HG03095 (cell line): ENCODE data around the gene SPG7.

Experiments used
- ATAC-seq: cut with Tn5 transposase; IDR thresholded peaks from one replicate; pipeline ENCODE4 v1.9.1; 2021; ENCODE audit warnings: moderate library complexity; ENCODE audit not compliant: unreplicated experiment

The SPG7 gene

DNA sequence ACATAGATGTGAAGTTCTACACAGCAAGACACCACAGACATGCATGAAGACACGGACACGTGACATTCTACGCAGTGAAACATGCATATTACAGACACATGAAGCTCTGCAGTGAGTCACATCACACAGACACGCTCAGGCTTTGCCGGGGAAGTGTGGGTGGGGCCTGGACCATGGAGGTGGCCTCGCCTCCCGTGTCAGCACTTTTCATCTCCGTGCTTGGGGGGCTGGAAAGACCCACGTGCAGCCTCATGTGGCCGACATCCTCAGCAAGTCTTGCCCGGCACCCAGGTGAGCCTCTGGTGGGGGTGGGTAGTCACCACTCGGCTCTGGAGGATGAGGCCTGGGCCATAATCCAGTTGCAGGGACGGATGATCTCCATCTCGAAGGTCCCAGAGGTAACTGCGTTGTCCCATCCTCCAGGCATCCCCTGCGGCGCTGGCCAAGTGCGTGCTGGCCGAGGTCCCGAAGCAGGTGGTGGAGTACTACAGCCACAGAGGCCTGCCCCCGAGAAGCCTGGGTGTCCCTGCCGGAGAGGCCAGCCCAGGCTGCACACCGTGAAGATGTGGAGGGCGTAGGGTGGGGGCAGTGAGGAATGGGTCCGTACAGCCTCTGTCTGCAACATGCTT, 88.0 kb downstream of the SPG7 start:
- ATAC-seq, result no peak

DNA sequence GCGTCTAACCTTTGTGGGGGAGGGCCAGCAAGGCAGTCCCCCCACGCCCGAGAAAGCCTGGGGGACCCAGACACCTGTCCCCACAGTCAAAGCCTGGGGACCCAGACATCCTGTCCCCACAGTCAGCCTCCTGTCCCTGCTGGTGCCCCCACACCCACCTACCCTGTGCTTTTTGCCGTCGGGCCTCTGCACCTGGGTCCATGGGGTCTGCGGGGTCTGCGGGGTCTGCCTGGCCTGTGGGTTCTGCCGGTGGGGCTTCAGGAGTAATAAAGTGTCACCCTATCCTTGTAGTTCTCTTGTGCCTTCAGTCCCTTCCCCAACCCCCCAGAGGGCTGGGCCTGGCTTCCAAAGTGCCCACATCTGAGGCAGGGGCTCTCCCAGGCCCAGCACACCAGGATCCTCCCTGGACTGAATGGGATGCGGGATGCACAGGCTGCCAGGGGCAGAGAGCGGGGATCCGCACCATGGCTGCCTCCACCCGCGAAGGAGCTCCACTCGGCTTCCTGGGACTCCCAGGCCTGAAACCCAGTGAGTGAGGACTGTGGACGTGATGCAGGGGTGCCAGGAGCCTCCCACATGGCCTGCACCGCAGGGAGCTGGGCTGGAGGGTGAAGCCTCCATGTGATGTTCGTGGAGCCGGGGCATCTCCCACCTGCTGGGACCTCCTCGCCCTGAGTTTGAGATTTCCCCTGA, 88.9 kb downstream of the SPG7 start:
- no peak for ATAC-seq

DNA sequence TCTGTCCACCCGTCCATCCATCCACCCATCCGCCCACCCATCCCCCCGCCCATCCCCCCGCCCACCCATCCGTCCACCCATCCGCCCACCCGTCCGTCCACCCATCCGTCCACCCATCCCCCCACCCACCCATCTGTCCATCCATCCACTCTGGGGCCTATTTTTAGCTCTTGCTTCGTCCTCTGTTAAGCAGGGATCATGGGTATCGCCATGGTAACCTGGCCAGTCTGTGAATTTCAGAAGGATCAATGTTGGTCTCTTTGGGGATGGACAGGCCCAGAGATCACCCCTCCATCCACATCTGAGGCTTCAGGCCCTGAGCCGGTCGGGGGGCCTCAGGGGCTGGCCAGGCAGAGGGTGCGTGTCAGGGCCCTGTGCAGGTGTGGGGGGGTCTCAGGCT, 90.0 kb downstream of the SPG7 start:
- no peak for ATAC-seq

DNA sequence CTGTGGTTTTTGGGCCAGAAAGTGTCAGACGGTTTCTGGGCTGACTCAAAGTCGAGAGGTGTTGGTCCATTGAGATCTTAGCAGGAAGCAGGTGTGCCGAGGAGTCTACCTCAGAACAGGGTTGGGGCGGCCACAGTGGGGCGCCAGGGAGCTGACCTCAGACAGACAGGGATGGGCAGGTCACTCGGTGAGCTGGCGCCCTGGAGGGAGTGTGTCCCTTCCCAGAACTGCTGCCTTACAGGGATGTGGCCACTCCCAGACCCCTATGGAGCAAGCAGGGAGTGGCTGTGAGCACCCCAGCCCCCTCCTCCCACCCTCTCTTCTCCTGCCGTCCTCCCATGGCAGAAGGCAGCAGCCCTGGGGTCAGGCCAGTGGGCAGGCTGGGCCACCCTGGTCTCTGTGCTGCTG, 91.3 kb downstream of the SPG7 start:
- ATAC-seq, result no peak

DNA sequence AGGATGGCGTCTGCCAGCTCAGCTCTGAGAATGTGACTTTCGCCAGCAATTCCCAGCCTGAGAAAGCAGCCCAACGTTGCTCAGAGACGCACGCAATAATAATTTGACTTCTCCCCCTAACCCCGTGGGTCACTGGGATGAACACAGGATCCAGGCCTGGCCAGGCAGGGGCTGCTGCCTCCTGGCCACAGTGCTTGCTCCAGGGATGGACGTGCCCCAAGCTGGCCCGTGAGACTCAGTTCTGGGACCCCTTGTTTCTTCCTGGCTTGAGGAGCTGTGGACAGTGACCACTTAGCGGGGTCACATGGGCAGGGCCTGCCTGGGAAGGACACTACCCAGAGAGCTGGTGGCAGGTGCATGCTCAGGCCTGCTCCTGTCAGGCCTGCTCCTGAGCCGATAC, 91.7 kb downstream of the SPG7 start:
- no peak for ATAC-seq

DNA sequence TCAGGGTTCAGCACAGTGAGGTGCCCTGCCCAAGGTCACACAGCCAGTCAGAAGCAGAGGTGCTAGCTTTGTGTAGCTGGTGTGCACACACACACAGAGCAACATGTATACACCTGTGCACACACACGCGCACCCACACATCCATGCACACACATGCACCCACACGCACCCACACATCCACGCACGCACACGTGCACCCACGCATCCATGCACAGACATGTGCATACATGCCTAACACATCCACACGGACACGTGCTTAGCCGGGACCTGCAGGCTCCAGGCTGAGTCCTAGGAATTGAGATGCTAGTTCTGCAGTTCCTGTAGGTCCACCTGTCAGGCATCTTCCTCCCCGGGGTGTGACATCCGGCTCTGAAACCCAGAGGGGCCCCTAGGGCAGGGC, 92.2 kb downstream of the SPG7 start:
- no peak for ATAC-seq

DNA sequence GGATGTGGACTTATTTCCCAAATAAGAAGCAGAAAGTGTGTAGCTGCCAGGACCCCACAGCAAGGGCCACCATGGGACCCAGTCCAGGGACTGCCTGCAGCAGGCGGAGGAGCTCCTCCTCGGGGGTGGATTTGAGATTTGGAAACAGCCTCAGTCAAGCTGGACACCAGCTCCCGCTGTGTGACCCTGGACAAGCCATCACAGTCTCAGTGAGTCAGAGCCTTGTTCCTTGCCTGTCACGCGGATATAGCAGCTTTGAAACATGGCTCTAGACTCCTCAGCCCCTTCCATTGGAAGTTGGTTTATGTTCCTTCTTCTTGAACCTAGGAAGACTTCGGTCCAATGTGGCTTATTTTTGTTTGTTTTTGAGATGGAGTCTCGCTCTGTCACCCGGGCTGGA, 92.8 kb downstream of the SPG7 start:
- ATAC-seq, result no peak

DNA sequence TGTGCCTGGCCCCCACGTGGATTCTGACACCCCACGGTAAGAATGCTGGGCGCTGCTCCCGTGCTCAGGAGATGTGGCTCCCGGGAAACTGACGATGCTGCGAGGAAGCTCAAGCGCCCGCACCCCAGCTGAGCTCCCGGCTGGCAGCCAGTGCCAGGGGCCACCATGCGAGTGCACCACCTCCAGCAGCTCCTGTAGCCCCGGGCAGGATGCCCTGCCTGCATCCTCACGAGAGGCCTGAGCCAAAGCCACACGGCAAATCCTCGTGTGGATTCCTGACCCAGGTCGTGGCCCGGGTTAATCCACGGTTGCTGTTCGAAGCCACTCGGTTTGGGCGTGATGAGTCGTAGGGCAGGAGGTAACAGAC, 93.7 kb downstream of the SPG7 start:
- no peak for ATAC-seq

DNA sequence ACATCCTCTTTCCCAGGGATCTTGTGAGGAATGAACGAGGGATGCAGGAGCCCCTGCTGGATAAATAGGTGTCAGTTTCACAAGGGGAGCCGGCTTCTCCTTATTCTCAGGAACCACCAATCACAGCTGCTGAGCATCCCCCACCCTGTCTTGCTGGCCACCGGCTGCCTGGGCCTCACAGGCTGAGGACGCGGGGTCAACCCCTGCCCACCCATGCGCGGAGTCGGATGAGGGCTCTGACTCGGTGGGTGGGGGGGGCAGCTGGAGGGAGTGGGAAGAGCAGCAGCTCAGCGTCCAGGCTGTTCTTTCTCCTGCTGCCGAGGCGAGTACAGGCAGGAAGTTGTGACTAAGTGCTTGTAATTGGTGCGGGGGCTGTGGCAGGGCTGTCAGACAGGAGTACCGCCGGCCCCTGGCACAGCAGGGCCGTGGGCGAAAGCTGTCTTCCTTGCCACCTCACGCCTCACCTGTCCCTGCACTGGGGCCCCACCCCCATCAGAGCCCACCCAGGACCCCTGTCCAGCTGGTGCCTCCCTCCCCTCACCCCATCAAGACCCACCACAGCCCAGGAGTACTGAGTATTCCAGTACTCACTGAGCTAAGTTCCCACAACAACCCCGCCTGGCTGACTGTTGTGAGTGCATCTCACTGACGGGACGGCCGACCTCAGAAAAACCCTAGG, 94.2 kb downstream of the SPG7 start:
- ATAC-seq, result no peak

DNA sequence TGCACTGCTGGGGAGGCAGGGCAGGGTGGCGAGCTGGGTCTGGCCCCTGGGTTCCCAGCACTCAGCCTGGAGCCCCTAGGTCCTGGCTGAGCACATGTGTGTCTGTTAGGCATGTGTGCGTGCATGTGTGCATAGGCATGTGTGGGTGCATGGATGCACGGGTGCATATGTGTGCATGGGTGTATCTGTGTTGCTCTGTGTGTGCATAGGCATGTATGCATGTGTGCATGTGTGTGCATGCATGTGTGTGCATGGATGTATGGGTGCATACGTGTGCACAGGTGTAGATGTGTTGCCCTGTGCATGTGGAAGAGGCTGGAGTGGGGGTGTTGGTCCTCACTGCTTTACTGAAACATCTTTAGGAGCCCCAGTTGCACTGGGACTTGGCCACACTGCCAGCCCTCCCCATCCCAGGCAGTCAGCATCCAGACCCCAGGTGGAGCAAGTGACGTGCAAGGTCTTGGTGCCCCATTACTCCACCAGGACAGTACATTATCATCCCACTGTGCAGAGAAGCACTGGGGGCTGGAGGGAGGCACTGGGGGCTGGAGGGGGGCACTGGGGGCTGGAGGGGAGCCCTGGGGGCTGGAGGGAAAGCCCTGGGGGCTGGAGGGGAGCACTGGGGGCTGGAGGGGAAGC, 94.9 kb downstream of the SPG7 start:
- no peak for ATAC-seq

DNA sequence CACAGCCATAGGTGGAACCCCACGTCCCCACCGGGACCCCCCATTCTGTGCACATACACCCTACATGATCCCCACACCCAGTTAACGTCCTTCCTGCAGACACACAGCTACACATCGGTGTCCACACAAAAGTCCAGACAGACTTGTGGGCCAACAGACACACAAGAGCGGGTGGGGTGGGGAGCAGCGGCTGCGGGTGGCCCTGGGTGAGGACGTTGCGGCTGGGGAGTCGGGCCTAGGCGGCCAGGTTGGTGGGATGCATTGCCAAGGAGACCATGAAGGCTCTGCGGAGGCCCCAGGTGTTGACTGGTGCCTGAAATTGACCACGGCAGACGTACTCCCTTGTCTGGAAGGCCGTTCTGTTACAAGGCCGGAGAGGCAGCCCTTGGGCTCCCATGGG, 96.6 kb downstream of the SPG7 start:
- no peak for ATAC-seq

DNA sequence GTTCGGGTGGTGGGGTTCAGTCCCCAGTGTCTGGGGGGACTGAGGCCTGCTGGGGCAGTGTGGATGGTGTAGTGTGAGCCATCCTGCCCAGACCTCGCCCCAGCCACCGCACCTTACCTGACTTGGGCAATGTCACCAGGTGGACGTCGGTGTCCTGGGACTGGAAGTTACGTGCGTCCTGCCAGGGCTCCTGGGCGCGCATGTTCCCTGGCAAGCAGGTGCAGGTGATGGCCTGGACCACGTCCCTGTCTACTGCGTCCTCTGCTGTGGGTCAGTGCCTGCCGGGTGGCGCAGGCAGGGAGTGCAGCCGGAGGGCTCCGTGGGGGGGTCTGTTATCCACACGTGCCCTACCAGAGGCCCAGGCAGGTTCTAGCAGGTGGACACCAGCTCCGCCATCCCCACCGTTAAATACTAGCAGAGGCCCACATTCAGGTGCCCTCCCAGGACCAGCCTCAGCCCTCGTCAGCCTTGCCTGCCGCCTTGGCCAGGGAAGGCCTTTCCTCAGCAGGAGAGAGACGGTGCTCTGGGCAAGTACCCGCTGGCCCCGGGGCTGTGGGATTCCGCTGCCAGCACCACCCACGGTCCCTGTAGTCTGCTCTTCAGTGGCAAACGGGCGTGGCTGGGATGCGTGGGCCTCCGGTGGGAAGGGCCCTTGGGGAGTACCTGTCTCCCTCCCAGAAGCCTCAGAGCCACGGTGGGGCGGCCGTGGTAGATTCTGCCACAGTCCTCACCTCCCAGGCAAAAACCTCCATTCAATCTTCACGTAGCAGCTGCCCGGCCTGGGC, 97.2 kb downstream of the SPG7 start:
- no peak for ATAC-seq

DNA sequence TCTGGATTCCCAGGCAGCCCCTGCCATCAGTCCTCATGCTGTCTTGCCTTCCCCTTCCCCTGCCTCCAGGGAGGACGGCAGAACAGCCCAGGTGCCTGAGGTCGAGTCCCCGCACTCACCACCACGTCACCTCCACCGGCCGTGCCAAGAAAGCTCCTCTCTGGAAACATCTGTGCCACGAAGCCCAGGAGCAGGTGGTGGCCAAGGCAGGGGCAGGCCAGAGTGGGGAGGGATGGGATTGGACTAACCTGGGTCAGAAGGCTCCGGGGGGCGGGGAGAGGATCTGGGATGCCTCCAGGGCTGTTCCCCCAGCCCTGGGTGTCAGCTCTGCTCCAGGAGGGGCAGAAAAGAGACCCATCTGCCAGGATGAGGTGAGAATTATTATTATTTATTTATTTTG, 97.8 kb downstream of the SPG7 start:
- no peak for ATAC-seq
